Astrocyte (in vitro differentiated cells and primary cell): Measurements from ENCODE around the gene CASP12. TPM values are rescaled to one million over a fixed set of nuclear protein-coding genes. Genes with fewer than 3 reads are reported as not detected.

Source experiments
- DNase-seq: peaks from one replicate; pipeline ENCODE4 v3.0.0-alpha.2; 2010; ENCODE audit warnings: low read depth
- FAIRE-seq: peaks from 2 replicates; lab custom pipeline; 2011; peaks lifted over from hg19 to GRCh38; lab: Jason Lieb, UNC
- H2AFZ ChIP-seq: 2 replicates; pipeline ENCODE4 v1.6.0; 2012; ENCODE audit warnings: low read depth, low read length, inconsistent platforms
- H3K27ac ChIP-seq: 2 replicates; pipeline ENCODE4 v1.5.1; 2011; ENCODE audit warnings: low read depth, low read length, inconsistent platforms
- H3K27me3 ChIP-seq: 2 replicates; pipeline ENCODE4 v1.6.0; 2011; ENCODE audit warnings: low read length, inconsistent platforms; ENCODE audit not compliant: insufficient read depth
- H3K36me3 ChIP-seq: 2 replicates; pipeline ENCODE4 v1.5.1; 2011; ENCODE audit warnings: low read length, inconsistent platforms; ENCODE audit not compliant: insufficient read depth
- H3K4me1 ChIP-seq: 2 replicates; pipeline ENCODE4 v1.5.1; 2011; ENCODE audit warnings: low read length, inconsistent platforms; ENCODE audit not compliant: insufficient read depth
- H3K4me2 ChIP-seq: 2 replicates; pipeline ENCODE4 v1.6.0; 2012; ENCODE audit warnings: low read length, inconsistent platforms
- H3K4me3 ChIP-seq: 2 replicates; pipeline ENCODE4 v1.5.1; 2011; ENCODE audit warnings: low read depth, mild to moderate bottlenecking, low read length, inconsistent platforms; ENCODE audit not compliant: insufficient read depth
- H3K79me2 ChIP-seq: 2 replicates; pipeline ENCODE4 v1.6.0; 2012; ENCODE audit warnings: mild to moderate bottlenecking, low read length, inconsistent platforms; ENCODE audit not compliant: insufficient read depth
- H3K9ac ChIP-seq: 2 replicates; pipeline ENCODE4 v1.6.0; 2012; ENCODE audit warnings: mild to moderate bottlenecking, low read length, inconsistent platforms
- H3K9me3 ChIP-seq: 2 replicates; pipeline ENCODE4 v1.5.1; 2012; ENCODE audit warnings: low read depth, mild to moderate bottlenecking, low read length, inconsistent platforms; ENCODE audit not compliant: insufficient read depth
- H4K20me1 ChIP-seq: 2 replicates; pipeline ENCODE4 v1.6.0; 2012; ENCODE audit warnings: low read length, inconsistent platforms; ENCODE audit not compliant: insufficient read depth
- H3K27ac Mint-ChIP-seq: one replicate; pipeline ENCODE4 v1.8.0; 2021; ENCODE audit warnings: mild to moderate bottlenecking, mixed read lengths; ENCODE audit not compliant: unreplicated experiment
- H3K27me3 Mint-ChIP-seq: one replicate; pipeline ENCODE4 v1.8.0; 2021; ENCODE audit warnings: low read depth, mixed read lengths; ENCODE audit not compliant: unreplicated experiment
- H3K36me3 Mint-ChIP-seq: one replicate; pipeline ENCODE4 v1.8.0; 2021; ENCODE audit warnings: low read depth, mixed read lengths; ENCODE audit not compliant: unreplicated experiment
- H3K4me1 Mint-ChIP-seq: one replicate; pipeline ENCODE4 v1.8.0; 2021; ENCODE audit warnings: low read depth, mixed read lengths; ENCODE audit not compliant: unreplicated experiment
- H3K4me3 Mint-ChIP-seq: one replicate; pipeline ENCODE4 v1.8.0; 2021; ENCODE audit warnings: mild to moderate bottlenecking, moderate library complexity, mixed read lengths; ENCODE audit not compliant: unreplicated experiment
- H3K9me3 Mint-ChIP-seq: one replicate; pipeline ENCODE4 v1.8.0; 2021; ENCODE audit warnings: mild to moderate bottlenecking, mixed read lengths; ENCODE audit not compliant: unreplicated experiment
- CTCF ChIP-seq: IDR thresholded peaks from 2 replicates; pipeline ENCODE4 v1.5.1; 2011; ENCODE audit warnings: low read depth, mild to moderate bottlenecking, inconsistent platforms, low read length, moderate library complexity; ENCODE audit not compliant: insufficient read depth
- EZH2 ChIP-seq: IDR thresholded peaks from 2 replicates; pipeline ENCODE4 v1.6.1; 2012; ENCODE audit warnings: mild to moderate bottlenecking, low read length, inconsistent platforms; ENCODE audit not compliant: insufficient read depth
- total RNA-seq: library from RNA; stranded (reverse); gene quantifications from 2 replicates; pipeline ENCODE4 v1.2.1, GENCODE V29; 2021

The CASP12 gene
- total RNA-seq, 1 donor from 2014 or later, result not detected

- Histone ChIP-seq H3K27me3 (no peaks in the 10 kb centered on the region), H3K4me3 (no peak overlapping the region), H4K20me1 (no peaks in the 10 kb centered on the region), H2AFZ (no peak overlapping the region), H3K4me1 (no peaks in the 10 kb centered on the region), H3K9ac (no peak overlapping the region), H3K9me3 (no peaks in the 10 kb centered on the region), H3K79me2 (no peaks in the 10 kb centered on the region), H3K36me3 (no peaks in the 10 kb centered on the region), H3K27ac (no peak overlapping the region), H3K4me2 (no peak overlapping the region)
- Mint-ChIP-seq H3K27me3 (no peaks in the 10 kb centered on the region), H3K4me3 (no peak overlapping the region), H3K9me3 (no peaks in the 10 kb centered on the region), H3K4me1 (peaks cover 6% of the 10 kb centered on the region), H3K27ac (no peak overlapping the region), H3K36me3 (no peaks in the 10 kb centered on the region)
- FAIRE-seq (no peak), DNase-seq (no peak)
- no peak for TF ChIP-seq EZH2
- no peak for TF ChIP-seq CTCF
Observed at GRCh38 chr11:104898685-104899013, 389 bp upstream of the CASP12 start.

GRCh38 chr11:104895634-104896033 is 2.6 kb downstream of the CASP12 start:
- H3K27ac ChIP-seq, result no peak overlapping the region
- Mint-ChIP-seq H3K27me3 (no peaks in the 10 kb centered on the region), H3K4me3 (no peak overlapping the region), H3K9me3 (no peaks in the 10 kb centered on the region), H3K4me1 (peaks cover 17% of the 10 kb centered on the region), H3K27ac (no peak overlapping the region), H3K36me3 (no peaks in the 10 kb centered on the region)
- H3K4me2 ChIP-seq, result no peak overlapping the region
- no peaks in the 10 kb centered on the region for H3K9me3 ChIP-seq
- FAIRE-seq (no peak), DNase-seq (no peak)
- no peaks in the 10 kb centered on the region for H3K27me3 ChIP-seq
- no peaks in the 10 kb centered on the region for H3K79me2 ChIP-seq
- H3K36me3 ChIP-seq, result no peaks in the 10 kb centered on the region
- H3K4me3 ChIP-seq, result no peak overlapping the region
- no peaks in the 10 kb centered on the region for H4K20me1 ChIP-seq
- no peak overlapping the region for H2AFZ ChIP-seq
- no peak for TF ChIP-seq EZH2
- TF ChIP-seq CTCF, result no peak
- H3K9ac ChIP-seq, result no peak overlapping the region
- peaks cover 12% of the 10 kb centered on the region for H3K4me1 ChIP-seq

- Histone ChIP-seq H4K20me1 (no peaks in the 10 kb centered on the region), H2AFZ (no peak overlapping the region), H3K27me3 (no peaks in the 10 kb centered on the region), H3K4me2 (no peak overlapping the region), H3K9me3 (no peaks in the 10 kb centered on the region), H3K4me3 (no peak overlapping the region), H3K9ac (no peak overlapping the region), H3K36me3 (no peaks in the 10 kb centered on the region), H3K79me2 (no peaks in the 10 kb centered on the region), H3K27ac (no peak overlapping the region), H3K4me1 (peaks cover 12% of the 10 kb centered on the region)
- TF ChIP-seq CTCF (no peak), EZH2 (no peak)
- FAIRE-seq, result no peak
- Mint-ChIP-seq H3K4me1 (peaks cover 17% of the 10 kb centered on the region), H3K4me3 (no peak overlapping the region), H3K27me3 (no peaks in the 10 kb centered on the region), H3K27ac (peak overlapping the region; percentile 73), H3K9me3 (no peaks in the 10 kb centered on the region), H3K36me3 (no peaks in the 10 kb centered on the region)
- DNase-seq, result no peak
Observed at GRCh38 chr11:104893876-104894275, 4.4 kb downstream of the CASP12 start.
